Tibial artery (tissue), 4 donors: ENCODE results near the gene SCGB1A1.

Experiments
- DNase-seq, 2 donors: peaks; one replicate each; pipeline ENCODE4 v3.0.0-alpha.2; 2019
- H3K27ac ChIP-seq, 2 donors: fragments of 200-600 bp; sonication (generic) in 1 of 2; 1 replicate in 1 of 2; 2 replicates in 1 of 2; pipeline ENCODE4 v1.5.1; 2018 to 2019; ENCODE audit warnings: mild to moderate bottlenecking in 1 of 2
- H3K27me3 ChIP-seq, 2 donors: fragments of 200-600 bp; sonication (generic) in 1 of 2; one replicate each; pipeline versions ENCODE4 v1.5.1 to v1.6.0; 2016 to 2019
- H3K36me3 ChIP-seq, 3 donors: fragments of 200-600 bp; sonication (generic) in 2 of 3; one replicate each; pipeline ENCODE4 v1.5.1; 2016 to 2019; ENCODE audit warnings: mild to moderate bottlenecking in 2 of 3
- H3K4me1 ChIP-seq, 4 donors: fragments of 200-600 bp; sonication (generic) in 2 of 4; 1 replicate in 3 of 4; 2 replicates in 1 of 4; pipeline ENCODE4 v1.5.1; 2016 to 2019
- H3K4me3 ChIP-seq, 2 donors: fragments of 200-600 bp; sonication (generic) in 1 of 2; 1 replicate in 1 of 2; 2 replicates in 1 of 2; pipeline ENCODE4 v1.5.1; 2018 to 2019; ENCODE audit warnings: mild to moderate bottlenecking in 2 of 2
- H3K9me3 ChIP-seq, 3 donors: fragments of 200-600 bp; sonication (generic) in 1 of 3; one replicate each; pipeline ENCODE4 v1.5.1; 2016 to 2019
- intact Hi-C: fragments of 100-400 bp; cut with DNase I; formaldehyde crosslinking; loops from one replicate; pipeline ENCODE4 v1.15.0; 2023; ENCODE audit warnings: low total_unique reads
- TF ChIP-seq, protein P1 (sequence below), 2 experiments: fragments of 200-600 bp in 1 of 2; fragments of 450-650 bp in 1 of 2; IDR thresholded peaks; one replicate each; pipeline ENCODE4 v1.5.1; 2017 to 2019; ENCODE audit warnings: antibody characterized with exemption in 2 of 2, mild to moderate bottlenecking in 1 of 2, moderate library complexity in 1 of 2

Gene SCGB1A1

GRCh38 chr11:62406034-62406433 is 12.8 kb upstream of the SCGB1A1 start:
- TF ChIP-seq, protein P1, sequence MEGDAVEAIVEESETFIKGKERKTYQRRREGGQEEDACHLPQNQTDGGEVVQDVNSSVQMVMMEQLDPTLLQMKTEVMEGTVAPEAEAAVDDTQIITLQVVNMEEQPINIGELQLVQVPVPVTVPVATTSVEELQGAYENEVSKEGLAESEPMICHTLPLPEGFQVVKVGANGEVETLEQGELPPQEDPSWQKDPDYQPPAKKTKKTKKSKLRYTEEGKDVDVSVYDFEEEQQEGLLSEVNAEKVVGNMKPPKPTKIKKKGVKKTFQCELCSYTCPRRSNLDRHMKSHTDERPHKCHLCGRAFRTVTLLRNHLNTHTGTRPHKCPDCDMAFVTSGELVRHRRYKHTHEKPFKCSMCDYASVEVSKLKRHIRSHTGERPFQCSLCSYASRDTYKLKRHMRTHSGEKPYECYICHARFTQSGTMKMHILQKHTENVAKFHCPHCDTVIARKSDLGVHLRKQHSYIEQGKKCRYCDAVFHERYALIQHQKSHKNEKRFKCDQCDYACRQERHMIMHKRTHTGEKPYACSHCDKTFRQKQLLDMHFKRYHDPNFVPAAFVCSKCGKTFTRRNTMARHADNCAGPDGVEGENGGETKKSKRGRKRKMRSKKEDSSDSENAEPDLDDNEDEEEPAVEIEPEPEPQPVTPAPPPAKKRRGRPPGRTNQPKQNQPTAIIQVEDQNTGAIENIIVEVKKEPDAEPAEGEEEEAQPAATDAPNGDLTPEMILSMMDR (IDR thresholded peaks at IDR 0.05), result no peak
- DNase-seq, result no peak

DNA sequence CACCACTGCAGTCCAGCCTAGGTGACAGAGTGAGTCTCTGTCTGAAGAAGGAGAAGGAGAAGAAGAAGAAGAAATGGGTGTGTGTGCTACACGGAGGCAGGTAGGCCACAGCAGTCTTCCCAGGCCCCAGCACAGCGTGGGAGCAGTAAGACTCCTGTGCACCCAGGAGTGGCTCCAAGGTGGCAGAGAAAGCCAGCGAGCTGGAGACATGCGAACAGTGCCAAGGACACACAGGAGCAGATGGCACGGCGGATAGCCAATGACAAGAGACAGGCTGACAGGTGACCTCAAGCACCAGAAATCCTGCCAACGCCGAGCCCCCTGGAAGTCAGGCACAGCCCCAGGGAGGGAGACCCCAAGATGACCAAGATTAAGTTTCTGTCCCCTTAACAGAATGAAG is 9.0 kb upstream of the SCGB1A1 start:
- Histone ChIP-seq H3K27me3 (no peaks in the 10 kb centered on the region), H3K4me1 (peaks cover 0 to 7% (median 0%) of the 10 kb centered on the region in 4 donors), H3K27ac (no peak overlapping the region), H3K4me3 (no peak overlapping the region), H3K36me3 (no peaks in the 10 kb centered on the region), H3K9me3 (no peaks in the 10 kb centered on the region)
- TF ChIP-seq, protein P1 (IDR thresholded peaks at IDR 0.05), result no peak
- intact Hi-C loops, result no loop called here
- no peak for DNase-seq

More at GRCh38 chr11:62406034-62406433, 12.8 kb upstream of the SCGB1A1 start:
- Histone ChIP-seq H3K36me3 (no peaks in the 10 kb centered on the region), H3K4me1 (peaks cover 0 to 29% (median 24%) of the 10 kb centered on the region in 4 donors), H3K27me3 (no peaks in the 10 kb centered on the region), H3K9me3 (no peaks in the 10 kb centered on the region), H3K27ac (no peak overlapping the region), H3K4me3 (no peak overlapping the region)
- intact Hi-C loops, result no loop called here

GRCh38 chr11:62410972-62411371 is 7.9 kb upstream of the SCGB1A1 start:
- no peak overlapping the region for H3K27ac ChIP-seq
- H3K27me3 ChIP-seq, result no peaks in the 10 kb centered on the region
- peaks cover 0 to 7% (median 0%) of the 10 kb centered on the region in 4 donors for H3K4me1 ChIP-seq
- H3K9me3 ChIP-seq, result no peaks in the 10 kb centered on the region
- H3K36me3 ChIP-seq, result no peaks in the 10 kb centered on the region
- no peak for DNase-seq
- intact Hi-C loops, result no loop called here
- TF ChIP-seq, protein P1 (IDR thresholded peaks at IDR 0.05), result no peak
- no peak overlapping the region for H3K4me3 ChIP-seq

DNA sequence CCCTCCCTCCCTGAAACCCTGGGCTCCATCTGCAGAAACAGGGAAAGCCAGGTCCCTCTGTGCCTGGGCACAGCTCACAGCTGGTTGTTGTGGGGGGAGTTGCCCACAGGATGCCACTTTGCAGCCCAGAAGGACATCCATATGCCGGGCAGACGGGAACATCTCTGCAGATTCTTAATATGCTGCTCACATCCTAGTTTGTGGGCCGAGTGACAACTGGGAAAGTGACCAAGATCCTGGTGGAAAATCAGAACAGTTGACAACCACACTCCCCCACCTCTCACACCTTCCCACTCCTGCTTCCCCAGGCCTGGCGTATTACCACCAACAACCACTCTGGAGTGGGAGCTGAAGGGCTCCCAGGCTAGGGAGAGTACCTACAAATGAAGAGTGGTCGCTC is 7.3 kb upstream of the SCGB1A1 start:
- Histone ChIP-seq H3K9me3 (no peaks in the 10 kb centered on the region), H3K27ac (no peak overlapping the region), H3K4me3 (no peak overlapping the region), H3K36me3 (no peaks in the 10 kb centered on the region), H3K4me1 (peaks cover 0 to 7% (median 0%) of the 10 kb centered on the region in 4 donors), H3K27me3 (no peaks in the 10 kb centered on the region)
- intact Hi-C loops, result no loop called here
- TF ChIP-seq, protein P1 (IDR thresholded peaks at IDR 0.05), result no peak
- no peak for DNase-seq

GRCh38 chr11:62413060-62413696 is 5.7 kb upstream of the SCGB1A1 start:
- Histone ChIP-seq H3K4me3 (no peak overlapping the region), H3K9me3 (no peaks in the 10 kb centered on the region), H3K4me1 (peaks cover 0 to 7% (median 0%) of the 10 kb centered on the region in 4 donors), H3K36me3 (no peaks in the 10 kb centered on the region), H3K27ac (no peak overlapping the region), H3K27me3 (no peaks in the 10 kb centered on the region)
- intact Hi-C loops, result no loop called here
- DNase-seq, result no peak
- TF ChIP-seq, protein P1 (IDR thresholded peaks at IDR 0.05), result no peak
